Epithelial cell of prostate (primary cell): ENCODE measurements around the gene NLE1.
"Not testable (repeated sequence)": the region's sequence is repeated elsewhere in the genome, so short reads cannot be mapped to it uniquely, and the experiment has no call there.

Experiments
- DNase-seq: peaks from one replicate; pipeline ENCODE4 v3.0.0-alpha.2; 2011; ENCODE audit warnings: low read depth, low spot score
- H3K27ac ChIP-seq: fragments of 450-650 bp; 2 replicates; pipeline ENCODE4 v1.5.1; 2017; ENCODE audit warnings: mild to moderate bottlenecking

NLE1 gene

DNA sequence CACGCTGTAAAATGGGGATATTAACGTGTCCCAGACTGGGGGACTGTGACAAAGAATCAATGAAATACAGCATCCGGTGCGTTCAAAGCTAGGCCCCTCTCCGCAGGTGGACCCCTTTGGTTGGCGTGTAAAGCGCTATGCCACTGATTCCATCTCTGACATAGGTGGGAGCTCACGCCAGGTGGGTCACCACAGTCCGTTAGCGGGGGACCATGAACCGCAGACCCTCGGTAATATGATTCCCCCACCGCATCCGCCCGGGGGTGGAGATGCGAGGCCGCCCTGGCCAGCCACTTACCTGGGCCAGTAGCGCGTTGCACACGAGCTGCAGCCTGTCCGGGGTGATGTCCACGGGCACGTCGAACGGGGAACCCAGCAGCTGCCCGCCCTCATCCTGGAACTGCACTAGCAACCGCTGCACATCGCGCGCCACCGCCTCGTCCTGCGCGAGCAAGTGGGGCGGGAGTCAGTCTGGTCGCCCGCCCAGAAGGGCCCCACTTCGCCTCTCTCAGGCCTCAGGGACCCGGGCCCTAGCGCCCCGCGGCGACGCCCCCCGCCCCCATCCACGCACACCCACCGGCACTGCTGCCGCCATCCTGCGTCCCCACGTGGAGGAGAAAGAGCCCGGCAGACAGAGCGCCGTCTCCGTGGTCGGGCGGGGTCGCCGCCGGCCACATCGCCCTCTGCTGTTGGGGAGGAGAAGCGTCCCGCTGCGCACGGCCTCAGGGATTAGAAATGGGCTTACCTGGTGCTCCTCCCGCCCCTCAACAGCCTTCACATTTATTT is at the start of gene NLE1:
Gene NLE1, minus strand, starts transcription at position 623 of the 786 bp plus-strand sequence. Its CDS starts 28 bp downstream, at position 595.
- no peak within 1 kb of the TSS for H3K27ac ChIP-seq

DNA sequence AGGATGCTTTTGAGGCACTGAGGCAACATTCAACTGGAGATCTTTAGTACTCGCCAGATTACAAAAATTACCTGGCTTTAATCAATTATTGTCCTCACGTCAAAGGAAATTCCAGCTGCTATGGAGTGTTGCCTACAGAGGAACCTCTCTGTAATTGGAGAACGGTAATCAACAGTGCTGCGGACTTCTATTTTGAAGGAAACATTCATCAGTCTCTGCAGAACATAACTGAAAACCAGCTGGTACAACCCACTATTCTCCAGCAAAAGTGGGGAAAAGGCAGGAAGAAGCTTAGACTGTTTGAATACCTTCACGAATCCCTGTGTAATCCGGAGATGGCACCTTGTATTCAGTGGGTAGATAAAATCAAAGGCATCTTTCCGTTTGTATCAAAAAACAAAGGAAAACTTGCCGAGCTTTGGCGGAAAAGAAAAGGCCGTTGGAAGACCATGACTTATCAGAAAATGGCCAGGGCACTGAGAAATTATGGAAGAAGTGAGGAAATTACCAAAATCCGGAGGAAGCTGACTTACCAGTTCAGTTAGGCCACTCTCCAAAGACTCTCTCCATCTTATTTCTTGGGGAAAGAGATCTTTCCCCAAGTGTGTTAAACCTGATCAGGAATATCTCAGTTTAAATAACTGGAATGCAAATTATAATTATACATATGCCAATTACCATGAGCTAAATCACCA is 49.0 kb upstream of the NLE1 start:
- H3K27ac ChIP-seq: no peak overlapping the region
- no peak for DNase-seq

More for the DNA sequence above, at the start of gene NLE1:
- peak; percentile 29 for DNase-seq

DNA sequence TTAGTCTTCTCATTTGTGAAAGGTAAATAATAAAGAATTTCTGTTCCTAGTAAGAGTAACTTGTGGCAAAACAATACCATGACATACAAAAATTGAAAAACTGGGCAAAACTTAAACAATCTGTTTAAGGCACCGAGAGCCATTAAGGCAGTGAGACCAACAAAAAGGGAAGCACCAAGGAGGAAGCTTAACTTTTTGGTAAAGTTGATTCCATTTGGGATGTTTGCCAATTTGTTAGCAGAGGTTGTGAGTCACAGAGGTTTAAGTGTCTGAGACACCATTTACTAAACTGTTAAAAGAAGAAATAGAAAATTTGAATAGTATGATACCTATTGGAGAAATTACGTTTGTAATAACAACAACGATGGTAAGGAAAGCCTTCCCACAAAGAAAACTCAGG is 47.2 kb upstream of the NLE1 start:
- H3K27ac ChIP-seq: peak overlapping the region; percentile 64
- no peak for DNase-seq

DNA sequence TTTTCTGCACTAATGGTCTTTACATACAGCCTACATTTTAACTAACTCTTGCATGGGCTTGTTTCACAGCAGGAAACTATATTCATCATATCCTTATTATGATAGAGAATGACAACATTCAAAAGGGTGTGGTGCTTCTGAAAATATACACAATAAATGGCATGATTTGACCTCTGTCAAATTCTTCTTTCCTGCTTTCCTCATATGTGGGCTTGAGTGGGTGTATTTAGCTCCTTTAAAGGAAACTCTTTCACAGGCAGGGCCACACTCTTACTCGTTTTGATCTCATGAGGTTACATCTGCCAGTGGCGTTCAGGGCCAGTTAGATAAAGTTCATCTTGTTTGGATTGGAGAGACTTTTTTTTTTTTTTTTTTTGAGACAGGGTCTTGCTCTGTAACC is 46.0 kb upstream of the NLE1 start:
- no peak for DNase-seq
- peak overlapping the region; percentile 64 for H3K27ac ChIP-seq

DNA sequence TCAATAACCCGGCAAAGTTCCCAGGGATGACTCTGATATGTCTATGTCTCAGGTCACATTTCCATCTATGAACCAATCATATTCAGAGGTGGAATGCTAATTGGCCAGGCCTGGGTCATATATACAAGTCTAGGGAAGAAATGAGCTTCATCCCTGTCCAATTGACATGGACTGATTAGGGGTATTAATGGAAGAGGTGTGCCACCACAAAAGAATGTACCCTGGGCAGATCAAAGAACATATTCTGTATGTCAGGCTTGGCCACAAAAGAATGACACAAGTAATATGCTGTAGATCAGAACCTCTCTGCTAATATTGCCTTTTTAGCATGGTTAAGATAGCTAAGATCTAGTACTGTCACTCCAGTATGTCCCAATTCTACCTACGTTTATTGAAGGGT is 45.4 kb upstream of the NLE1 start:
- peak overlapping the region; percentile 64 for H3K27ac ChIP-seq
- no peak for DNase-seq

DNA sequence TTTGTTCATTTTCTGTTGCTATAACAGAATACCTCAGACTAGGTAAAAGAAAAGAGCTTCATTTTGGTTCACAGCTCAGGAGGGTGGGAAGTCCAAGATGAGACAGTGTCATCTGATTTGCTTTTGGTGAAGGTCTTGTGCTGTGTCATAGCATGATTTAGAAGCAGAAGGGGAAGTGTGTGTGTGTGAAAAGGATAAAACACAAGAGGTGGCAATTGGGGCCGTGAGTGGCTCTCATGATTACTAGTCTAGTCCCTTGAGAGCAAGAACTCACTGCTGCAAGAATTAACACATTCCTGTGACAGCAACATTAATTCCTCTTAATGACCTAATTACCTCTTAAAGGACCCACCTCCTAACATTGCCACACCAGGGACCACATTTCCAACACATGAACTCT is 43.7 kb upstream of the NLE1 start:
- no peak overlapping the region for H3K27ac ChIP-seq
- no peak for DNase-seq

DNA sequence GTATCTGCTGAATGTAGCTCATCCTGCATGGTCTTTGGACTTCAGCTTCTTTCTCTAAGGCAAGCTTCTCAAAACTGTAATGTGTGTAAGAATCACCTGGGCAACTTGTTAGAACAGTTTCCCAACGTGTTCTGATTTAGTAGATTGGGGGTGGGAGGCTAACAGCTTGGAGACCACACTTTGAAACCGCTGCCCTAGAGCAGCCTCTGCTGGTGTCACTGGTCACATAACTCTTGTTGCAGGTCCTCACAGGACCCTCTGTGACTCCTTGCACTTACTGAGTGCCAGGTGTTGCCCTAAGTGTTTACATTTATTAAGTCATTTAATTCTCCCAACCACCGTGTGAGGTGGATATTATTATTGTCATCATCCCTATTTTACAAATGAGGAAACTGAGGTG is 42.2 kb upstream of the NLE1 start:
- no peak for DNase-seq

DNA sequence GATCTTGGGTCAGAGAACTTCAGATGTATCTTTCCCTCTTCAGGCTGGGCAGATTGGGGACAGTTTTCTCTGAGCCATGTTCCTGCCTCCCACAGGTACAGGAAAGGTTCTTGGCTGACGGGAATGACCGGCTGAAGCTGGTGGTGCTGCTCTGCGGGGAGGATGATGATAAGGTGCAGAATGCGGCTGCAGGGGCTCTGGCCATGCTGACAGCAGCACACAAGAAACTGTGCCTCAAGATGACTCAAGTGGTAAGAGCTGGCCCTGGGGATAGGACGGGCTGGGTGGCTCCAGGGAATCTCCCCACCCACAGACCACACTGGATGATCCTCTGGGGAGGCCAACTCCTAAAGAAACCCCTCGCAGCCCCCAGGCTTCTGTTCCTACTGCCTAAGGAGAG is 41.2 kb upstream of the NLE1 start:
- no peak overlapping the region for H3K27ac ChIP-seq
- no peak for DNase-seq

More for the DNA sequence above, 42.2 kb upstream of the NLE1 start:
- H3K27ac ChIP-seq: no peak overlapping the region

DNA sequence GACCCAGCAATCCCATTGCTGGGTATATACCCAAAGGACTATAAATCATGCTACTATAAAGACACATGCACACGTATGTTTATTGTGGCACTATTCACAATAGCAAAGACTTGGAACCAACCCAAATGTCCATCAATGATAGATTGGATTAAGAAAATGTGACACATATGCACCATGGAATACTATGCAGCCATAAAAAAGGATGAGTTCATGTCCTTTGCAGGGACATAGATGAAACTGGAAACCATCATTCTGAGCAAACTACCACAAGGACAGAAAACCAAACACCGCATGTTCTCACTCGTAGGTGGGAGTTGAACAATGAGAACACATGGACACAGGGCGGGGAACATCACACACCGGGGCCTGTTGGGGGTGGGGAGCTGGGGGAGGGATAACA is 37.3 kb upstream of the NLE1 start:
- DNase-seq, H3K27ac ChIP-seq: not testable (repeated sequence)

DNA sequence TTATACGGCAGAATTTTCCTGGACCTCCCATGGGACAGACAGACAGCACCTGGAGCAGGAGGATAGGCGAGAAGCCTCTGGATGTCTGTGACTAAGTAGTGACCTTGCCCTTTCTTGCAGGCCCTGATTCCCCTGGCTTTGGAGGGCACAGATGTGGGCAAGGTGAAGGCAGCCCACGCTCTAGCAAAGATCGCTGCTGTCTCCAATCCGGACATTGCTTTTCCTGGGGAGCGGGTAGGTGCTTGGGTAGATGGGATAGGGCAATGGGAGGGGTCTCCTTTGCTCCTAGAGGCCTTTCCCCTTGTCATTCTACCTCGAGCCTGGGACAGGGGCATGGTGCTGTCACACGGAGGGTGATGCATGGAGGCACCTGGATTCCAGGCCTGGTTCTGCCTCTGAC is 34.8 kb upstream of the NLE1 start:
- DNase-seq: no peak
- H3K27ac ChIP-seq: no peak overlapping the region

DNA sequence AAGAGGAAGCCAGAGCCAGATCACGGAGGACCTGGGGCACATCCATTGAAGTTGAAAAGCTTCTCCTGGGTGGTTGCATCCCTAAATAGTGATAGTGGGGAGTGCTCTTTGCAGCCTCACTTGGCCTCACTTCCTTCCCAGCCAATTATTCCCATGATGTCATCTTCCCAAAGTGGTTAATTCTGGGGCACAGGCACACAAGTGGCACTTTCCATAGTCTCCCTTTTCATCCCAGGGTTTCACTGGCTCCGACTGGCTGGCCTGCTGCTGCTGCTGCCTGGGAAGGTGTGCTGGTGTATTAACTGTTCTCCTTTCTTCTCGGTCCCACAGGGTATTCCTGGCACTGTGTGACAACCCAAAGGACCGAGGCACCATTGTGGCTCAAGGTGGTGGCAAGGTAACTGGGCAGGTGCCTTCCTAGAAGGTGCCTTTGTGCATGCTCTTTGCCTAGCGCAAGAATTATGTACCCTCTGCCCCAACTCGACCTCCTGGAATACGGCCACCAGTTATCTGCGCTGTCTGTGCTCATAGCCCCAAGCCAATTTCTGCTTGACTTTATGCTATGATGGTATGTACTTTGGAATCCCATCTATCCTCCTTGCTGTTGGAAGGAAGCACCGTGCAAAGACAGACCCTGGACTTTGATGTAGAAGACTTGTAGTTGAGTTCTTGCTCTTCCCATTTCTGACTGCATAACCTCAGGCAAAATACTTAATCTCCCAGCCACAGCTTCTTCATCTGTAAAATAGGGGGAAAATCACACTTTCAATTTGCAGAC is 33.7 kb upstream of the NLE1 start:
- no peak for DNase-seq
- no peak overlapping the region for H3K27ac ChIP-seq

DNA sequence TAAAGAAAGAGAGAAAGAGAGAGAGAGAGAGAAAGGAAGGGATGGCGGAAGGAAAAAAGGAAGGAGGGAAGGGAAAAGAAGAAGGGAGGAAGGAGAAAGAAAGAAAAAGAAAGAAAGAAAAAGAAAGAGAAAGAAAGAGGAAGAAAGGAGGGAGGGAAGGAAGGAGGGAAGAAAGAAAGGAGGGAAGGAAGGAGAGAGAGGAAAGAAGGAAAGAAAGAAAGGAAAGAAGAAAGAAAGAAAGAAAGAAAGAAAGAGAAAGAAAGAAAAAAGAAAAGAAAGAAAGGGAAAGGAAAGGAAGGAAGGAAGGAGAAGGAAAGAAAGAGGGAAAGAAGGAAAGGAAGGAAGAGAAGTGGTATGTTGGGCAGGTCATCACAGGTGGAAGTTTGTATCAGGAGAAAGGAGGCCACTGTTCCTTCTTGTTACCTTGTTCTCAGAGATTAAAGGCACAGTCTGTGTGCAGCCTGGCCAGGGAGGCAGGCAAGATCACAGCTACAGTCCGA is 32.8 kb upstream of the NLE1 start:
- H3K27ac ChIP-seq: no peak overlapping the region
- DNase-seq: no peak

DNA sequence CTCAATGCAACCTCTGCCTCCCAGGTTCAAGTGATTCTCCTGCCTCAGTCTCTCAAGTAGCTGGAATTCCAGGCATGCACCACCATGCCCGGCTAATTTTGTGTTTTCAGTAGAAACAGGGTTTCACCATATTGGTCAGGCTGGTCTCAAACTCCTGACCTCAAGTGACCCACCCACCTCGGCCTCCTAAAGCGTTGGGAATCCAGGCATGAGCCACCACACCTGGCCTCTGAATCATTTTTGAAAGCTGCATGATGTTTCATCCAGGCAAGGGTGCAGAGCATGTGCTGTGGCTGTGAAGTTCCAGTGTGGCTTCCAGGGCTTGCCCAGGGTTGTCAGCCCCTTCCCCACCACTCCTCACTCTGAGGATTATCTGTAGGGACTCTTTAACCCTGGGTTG is 30.2 kb upstream of the NLE1 start:
- not testable (repeated sequence) for DNase-seq
- H3K27ac ChIP-seq: peak overlapping the region; percentile 10

DNA sequence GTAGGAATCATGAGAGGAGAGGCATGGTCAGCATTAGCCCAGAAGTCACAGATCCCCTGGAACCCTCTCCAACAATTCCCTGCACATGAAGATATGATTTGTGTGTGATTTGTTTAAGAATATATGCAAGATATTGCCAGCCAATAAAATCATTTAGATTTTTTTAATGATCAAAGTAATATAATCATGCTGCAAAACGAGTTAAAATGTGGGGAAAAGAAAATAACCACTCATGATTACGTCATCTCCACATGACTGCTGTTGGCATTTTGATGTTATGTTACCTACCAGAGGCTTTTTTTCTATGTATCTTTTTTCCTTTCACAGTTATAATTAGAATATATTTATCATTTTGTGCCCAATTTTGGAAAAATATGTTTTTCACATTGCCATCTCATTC is 29.7 kb upstream of the NLE1 start:
- DNase-seq: no peak
- peak overlapping the region; percentile 10 for H3K27ac ChIP-seq

DNA sequence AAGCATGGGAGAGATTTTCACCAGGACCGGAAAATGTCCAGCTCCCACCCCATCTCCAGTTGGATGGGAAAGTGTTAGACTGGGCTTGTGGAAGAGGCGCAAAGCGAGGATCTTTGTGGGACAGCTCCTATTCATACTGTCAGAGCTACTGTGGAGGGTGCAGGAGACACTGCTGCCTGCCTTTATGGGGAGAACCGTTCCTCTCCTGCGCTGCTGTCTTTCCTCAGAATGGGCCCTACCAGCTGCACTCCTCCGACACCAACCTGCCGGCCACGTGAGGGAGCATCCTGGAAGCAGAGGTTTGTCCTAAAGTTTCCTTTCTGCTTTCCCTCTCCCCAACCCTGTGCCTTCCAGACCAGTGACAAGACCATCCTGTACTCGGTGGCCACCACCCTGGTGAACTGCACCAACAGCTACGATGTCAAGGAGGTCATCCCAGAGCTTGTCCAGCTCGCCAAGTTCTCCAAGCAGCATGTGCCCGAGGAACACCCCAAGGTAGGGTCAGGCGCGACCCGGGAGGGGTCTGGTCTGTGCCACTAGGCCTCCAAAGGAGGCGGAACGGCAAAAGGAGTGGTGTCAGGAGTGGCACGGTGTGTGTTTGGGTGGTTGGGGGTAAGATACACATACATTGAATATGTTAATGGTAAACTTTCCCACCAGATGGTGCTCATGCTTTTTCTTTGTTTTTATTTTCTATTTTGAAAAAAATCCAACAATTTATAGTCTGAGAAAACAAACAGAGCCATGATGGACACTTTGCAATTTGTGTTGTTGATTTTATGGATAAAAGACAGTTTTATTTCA is 29.1 kb upstream of the NLE1 start:
- no peak for DNase-seq

DNA sequence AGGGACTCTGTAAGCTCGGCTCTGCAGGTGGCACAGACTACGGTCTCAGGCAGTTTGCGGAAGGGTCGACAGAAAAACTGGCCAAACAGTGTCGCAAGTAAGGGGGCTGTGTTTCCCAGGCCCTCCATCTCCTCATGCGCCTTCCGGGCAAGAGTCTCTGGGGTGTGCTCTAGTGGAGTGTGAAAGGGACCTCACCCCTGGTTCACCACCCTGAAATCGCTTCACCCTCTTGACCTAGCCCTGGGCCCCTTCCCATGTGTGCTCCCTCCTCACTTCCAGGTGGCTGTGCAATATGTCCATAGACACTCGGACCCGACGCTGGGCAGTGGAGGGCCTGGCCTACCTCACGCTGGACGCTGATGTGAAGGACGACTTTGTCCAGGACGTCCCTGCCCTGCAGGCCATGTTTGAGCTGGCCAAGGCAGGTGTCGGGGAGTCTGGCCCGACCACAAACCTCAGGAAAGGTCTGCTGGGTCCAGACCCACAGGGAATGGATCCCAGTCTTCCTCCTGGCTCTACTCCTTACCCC is 27.8 kb upstream of the NLE1 start:
- DNase-seq: no peak
- no peak overlapping the region for H3K27ac ChIP-seq

More for the DNA sequence above, 29.1 kb upstream of the NLE1 start:
- peak overlapping the region; percentile 10 for H3K27ac ChIP-seq

DNA sequence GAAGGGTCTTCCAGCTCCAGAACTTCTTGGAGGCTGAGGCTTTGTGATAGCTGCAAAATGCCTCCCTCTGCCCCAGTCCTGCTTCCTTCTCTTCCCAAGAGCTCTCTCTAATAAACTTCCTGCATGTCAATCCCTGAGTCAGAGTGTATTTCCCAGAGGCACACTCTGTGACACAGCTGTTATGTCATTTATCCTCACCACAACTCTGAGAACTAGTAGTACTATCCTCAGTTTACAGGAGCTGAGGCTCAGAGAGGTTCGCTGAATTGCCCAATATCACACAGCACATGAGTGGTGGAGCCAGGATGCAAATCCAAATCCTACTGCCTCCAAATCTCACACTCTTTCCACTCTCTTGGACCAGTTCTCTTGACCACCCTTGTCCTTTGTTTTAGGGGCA is 25.6 kb upstream of the NLE1 start:
- peak overlapping the region; percentile 23 for H3K27ac ChIP-seq
- DNase-seq: no peak

DNA sequence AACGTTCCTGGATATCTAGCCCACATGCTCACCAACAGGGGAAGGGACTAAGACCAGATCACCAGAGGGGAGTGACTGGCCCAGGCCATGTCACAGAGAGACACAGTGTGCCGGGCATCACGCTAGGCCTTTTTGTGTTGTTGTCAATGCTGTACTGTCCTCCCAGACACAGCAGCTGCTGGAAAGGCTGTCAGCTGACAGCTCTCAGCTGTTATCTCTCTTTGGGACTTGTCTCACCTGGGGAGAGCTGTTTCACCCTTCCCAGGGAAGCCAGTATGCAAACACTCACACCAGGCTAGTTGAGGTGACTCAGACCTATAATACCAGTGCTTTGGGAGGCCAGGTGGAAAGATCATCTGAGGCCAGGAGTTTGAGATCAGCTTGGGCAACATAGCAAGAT is 24.9 kb upstream of the NLE1 start:
- DNase-seq: peak; percentile 26
- H3K27ac ChIP-seq: peak overlapping the region; percentile 23

DNA sequence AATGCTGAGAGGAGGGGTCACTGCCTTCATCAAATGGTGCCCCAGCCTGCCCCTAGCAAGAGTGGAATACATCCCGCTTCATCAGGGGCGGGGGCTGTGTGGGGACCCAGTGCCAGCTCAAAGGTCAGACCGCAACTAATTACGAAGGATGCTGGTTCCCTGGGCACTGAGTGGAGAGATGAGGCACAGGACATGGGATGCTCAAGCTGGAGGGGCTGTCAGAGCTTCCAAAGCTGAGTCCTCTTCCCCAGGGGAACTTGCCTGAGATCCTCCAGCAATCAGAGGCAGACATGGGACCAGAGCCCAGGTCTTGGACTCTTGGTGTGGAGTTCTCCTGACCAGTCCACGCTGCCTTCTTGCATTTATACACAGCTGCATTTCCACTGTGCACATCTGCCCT is 24.4 kb upstream of the NLE1 start:
- H3K27ac ChIP-seq: peak overlapping the region; percentile 23
- DNase-seq: no peak

DNA sequence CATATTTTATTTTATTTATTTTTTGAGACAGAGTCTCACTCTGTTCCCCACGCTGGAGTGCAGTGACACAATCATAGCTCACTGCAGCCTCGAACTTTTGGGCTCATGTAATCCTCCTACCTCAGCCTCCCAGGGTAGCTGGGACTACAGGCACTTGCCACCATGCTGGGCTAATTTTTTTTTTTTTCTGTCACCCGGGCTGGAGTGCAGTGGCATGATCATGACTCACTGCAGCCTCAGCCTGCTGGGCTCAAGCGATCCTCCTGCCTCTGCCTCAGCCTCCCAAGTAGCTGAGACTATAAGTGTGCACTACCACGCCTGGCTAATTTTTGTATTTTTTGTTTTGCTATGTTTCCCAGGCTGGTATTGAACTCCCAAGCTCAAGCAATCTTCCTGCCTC is 22.6 kb upstream of the NLE1 start:
- H3K27ac ChIP-seq: no peak overlapping the region
- DNase-seq: no peak
